Endodermal cell (in vitro differentiated cells): ENCODE measurements around the gene ATP1A2. TPM values are rescaled to one million over a fixed set of nuclear protein-coding genes. Genes with fewer than 3 reads are reported as not detected.

Experiments
- DNase-seq: peaks from one replicate; pipeline ENCODE4 v3.0.0-alpha.2; 2017
- H3K27ac ChIP-seq: 2 replicates; pipeline ENCODE4 v1.5.1; 2013; ENCODE audit warnings: mild to moderate bottlenecking, low read depth, low read length, moderate library complexity
- H3K27me3 ChIP-seq: 2 replicates; pipeline ENCODE4 v1.6.1; 2013; ENCODE audit warnings: mild to moderate bottlenecking, low read length, moderate library complexity; ENCODE audit not compliant: insufficient read depth, control insufficient read depth, poor library complexity, severe bottlenecking
- H3K36me3 ChIP-seq: 2 replicates; pipeline ENCODE4 v1.7.0; 2013; ENCODE audit warnings: mild to moderate bottlenecking, low read length, moderate library complexity; ENCODE audit not compliant: control insufficient read depth, insufficient read depth
- H3K4me1 ChIP-seq: one replicate; pipeline ENCODE4 v1.7.0; 2013; ENCODE audit warnings: low read length; ENCODE audit not compliant: control insufficient read depth, insufficient read depth
- H3K4me3 ChIP-seq: 2 replicates; pipeline ENCODE4 v1.5.1; 2013; ENCODE audit warnings: mild to moderate bottlenecking, low read length, moderate library complexity
- H3K9ac ChIP-seq: 2 replicates; pipeline ENCODE4 v1.6.1; 2013; ENCODE audit warnings: mild to moderate bottlenecking, low read length, moderate library complexity; ENCODE audit not compliant: poor library complexity, severe bottlenecking; ENCODE audit errors: extremely low read depth
- H3K9me3 ChIP-seq: 2 replicates; pipeline ENCODE4 v1.6.1; 2013; ENCODE audit warnings: mild to moderate bottlenecking, low read length, moderate library complexity; ENCODE audit not compliant: control insufficient read depth
- H3K27ac Mint-ChIP-seq: 2 replicates; pipeline ENCODE4 v1.8.0; 2020; ENCODE audit warnings: mixed read lengths
- H3K27me3 Mint-ChIP-seq: 2 replicates; pipeline ENCODE4 v1.8.0; 2021; ENCODE audit warnings: mild to moderate bottlenecking, mixed read lengths; ENCODE audit not compliant: insufficient read depth
- H3K36me3 Mint-ChIP-seq: 2 replicates; pipeline ENCODE4 v1.8.0; 2020; ENCODE audit warnings: low read depth, mixed read lengths
- H3K4me1 Mint-ChIP-seq: 2 replicates; pipeline ENCODE4 v1.8.0; 2020; ENCODE audit warnings: mixed read lengths
- H3K4me3 Mint-ChIP-seq: 2 replicates; pipeline ENCODE4 v1.8.0; 2020; ENCODE audit warnings: mild to moderate bottlenecking, moderate library complexity, mixed read lengths
- H3K9me3 Mint-ChIP-seq: 2 replicates; pipeline ENCODE4 v1.8.0; 2020; ENCODE audit warnings: mild to moderate bottlenecking, mixed read lengths
- WGBS, 2 experiments: methylation state at CpG; one replicate each; pipeline versions ENCODE4 v1.1.5 to v1.1.7; 2013; ENCODE audit warnings: missing lambda C conversion rate in 2 of 2, mixed read lengths in 1 of 2; ENCODE audit not compliant: insufficient coverage in 1 of 2, insufficient read length in 1 of 2; 5-methylcytosine and 5-hydroxymethylcytosine counted together
- total RNA-seq, 2 donors: library from RNA; stranded (reverse); fragmentation: NEBNext Ultra II Directional in 1 of 2; extraction: Animal tissue kit (Norgen Biotek cat#: 25700) in 1 of 2; gene quantifications; 2 replicates in 1 of 2; 3 replicates in 1 of 2; pipeline ENCODE4 v1.2.1, GENCODE V29; 2021
- TF ChIP-seq, protein P1 (sequence below): fragments of 200-600 bp; sonication (generic); conservative IDR thresholded peaks from 2 replicates; pipeline ENCODE4 v1.5.0; 2021; ENCODE audit warnings: antibody characterized with exemption, mild to moderate bottlenecking

Gene ATP1A2
- total RNA-seq, 2 donors from 2014 or later, result 3.0 to 3.2 TPM

DNA sequence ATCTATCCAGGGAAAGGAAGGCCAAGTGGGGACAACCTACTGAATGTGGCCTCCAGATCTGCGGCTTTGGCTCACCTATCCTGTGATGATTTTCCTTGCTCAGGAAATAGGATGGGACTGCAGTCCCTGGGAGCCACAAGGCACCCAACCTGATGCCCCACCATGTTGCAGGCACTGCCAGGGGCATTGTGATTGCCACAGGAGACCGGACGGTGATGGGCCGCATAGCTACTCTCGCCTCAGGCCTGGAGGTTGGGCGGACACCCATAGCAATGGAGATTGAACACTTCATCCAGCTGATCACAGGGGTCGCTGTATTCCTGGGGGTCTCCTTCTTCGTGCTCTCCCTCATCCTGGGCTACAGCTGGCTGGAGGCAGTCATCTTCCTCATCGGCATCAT lies 11.8 kb downstream of the ATP1A2 start:
- 95 to 98% methylated on average over 7 to 9 of the region's 9 CpGs for WGBS, 2 experiments
- Mint-ChIP-seq H3K4me1 (no peaks in the 10 kb centered on the region), H3K36me3 (no peaks in the 10 kb centered on the region), H3K4me3 (no peak overlapping the region), H3K27me3 (no peaks in the 10 kb centered on the region), H3K9me3 (no peaks in the 10 kb centered on the region), H3K27ac (no peak overlapping the region)
- H3K36me3 ChIP-seq, result no peaks in the 10 kb centered on the region
- TF ChIP-seq, protein P1, sequence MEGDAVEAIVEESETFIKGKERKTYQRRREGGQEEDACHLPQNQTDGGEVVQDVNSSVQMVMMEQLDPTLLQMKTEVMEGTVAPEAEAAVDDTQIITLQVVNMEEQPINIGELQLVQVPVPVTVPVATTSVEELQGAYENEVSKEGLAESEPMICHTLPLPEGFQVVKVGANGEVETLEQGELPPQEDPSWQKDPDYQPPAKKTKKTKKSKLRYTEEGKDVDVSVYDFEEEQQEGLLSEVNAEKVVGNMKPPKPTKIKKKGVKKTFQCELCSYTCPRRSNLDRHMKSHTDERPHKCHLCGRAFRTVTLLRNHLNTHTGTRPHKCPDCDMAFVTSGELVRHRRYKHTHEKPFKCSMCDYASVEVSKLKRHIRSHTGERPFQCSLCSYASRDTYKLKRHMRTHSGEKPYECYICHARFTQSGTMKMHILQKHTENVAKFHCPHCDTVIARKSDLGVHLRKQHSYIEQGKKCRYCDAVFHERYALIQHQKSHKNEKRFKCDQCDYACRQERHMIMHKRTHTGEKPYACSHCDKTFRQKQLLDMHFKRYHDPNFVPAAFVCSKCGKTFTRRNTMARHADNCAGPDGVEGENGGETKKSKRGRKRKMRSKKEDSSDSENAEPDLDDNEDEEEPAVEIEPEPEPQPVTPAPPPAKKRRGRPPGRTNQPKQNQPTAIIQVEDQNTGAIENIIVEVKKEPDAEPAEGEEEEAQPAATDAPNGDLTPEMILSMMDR, result no peak
- H3K27ac ChIP-seq, result no peak overlapping the region
- H3K9me3 ChIP-seq, result no peaks in the 10 kb centered on the region
- DNase-seq, result no peak
- H3K9ac ChIP-seq, result no peak overlapping the region
- no peaks in the 10 kb centered on the region for H3K27me3 ChIP-seq
- no peak overlapping the region for H3K4me3 ChIP-seq
- H3K4me1 ChIP-seq, result no peaks in the 10 kb centered on the region

DNA sequence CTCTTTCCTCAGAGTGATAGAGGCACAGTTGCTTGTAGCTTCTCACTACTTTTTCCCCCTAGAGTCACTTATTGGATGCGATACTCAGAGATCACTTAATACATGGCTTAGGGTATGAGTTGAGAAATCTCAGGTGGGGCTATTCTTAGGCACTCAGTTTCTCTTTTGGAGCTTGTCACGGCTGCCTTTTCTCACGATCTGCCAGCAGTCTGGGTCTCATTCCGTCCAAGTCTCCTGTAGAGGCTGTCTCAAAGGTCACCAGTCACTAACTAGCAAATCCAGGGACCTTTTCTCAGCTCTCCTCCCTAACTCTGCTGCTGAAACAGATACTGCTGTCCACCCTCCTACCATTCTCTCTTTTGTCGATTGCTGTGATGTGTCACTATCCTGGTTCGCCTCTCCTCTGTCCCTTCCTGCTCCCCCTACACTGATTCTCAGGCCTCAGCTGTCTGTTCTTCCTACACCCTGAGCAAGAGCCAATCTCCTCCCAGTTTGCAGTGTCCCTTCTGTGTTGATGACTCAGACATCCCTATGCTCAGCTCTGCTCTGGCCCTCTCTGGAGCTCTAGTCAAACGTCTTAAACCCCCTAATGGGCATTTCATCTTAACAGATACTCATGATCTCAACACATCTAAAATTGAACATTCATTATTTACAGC lies 12.4 kb downstream of the ATP1A2 start:
- TF ChIP-seq, protein P1, result no peak

DNA sequence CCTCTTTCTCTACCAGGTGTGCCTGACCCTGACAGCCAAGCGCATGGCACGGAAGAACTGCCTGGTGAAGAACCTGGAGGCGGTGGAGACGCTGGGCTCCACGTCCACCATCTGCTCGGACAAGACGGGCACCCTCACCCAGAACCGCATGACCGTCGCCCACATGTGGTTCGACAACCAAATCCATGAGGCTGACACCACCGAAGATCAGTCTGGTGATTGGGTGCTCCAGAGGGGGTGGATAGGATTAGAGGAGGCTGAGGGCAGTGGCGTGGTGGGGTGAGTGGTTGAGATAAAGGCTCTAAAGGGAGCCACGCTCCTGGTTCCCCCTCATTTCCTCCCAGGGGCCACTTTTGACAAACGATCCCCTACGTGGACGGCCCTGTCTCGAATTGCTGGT lies 13.1 kb downstream of the ATP1A2 start:
- Mint-ChIP-seq H3K4me1 (no peaks in the 10 kb centered on the region), H3K36me3 (no peaks in the 10 kb centered on the region), H3K4me3 (no peak overlapping the region), H3K27me3 (no peaks in the 10 kb centered on the region), H3K27ac (no peak overlapping the region), H3K9me3 (no peaks in the 10 kb centered on the region)
- H3K9ac ChIP-seq, result no peak overlapping the region
- no peak overlapping the region for H3K27ac ChIP-seq
- H3K36me3 ChIP-seq, result no peaks in the 10 kb centered on the region
- TF ChIP-seq, protein P1, result no peak
- DNase-seq, result no peak
- WGBS, 2 experiments, result 91 to 100% methylated on average over 7 to 18 of the region's 18 CpGs
- H3K4me3 ChIP-seq, result no peak overlapping the region
- H3K4me1 ChIP-seq, result no peaks in the 10 kb centered on the region
- H3K9me3 ChIP-seq, result no peaks in the 10 kb centered on the region
- no peaks in the 10 kb centered on the region for H3K27me3 ChIP-seq

More for the DNA sequence above, 12.4 kb downstream of the ATP1A2 start:
- Histone ChIP-seq H3K9me3 (no peaks in the 10 kb centered on the region), H3K36me3 (no peaks in the 10 kb centered on the region), H3K4me3 (no peak overlapping the region), H3K9ac (no peak overlapping the region), H3K27me3 (no peaks in the 10 kb centered on the region), H3K4me1 (no peaks in the 10 kb centered on the region), H3K27ac (no peak overlapping the region)
- H3K27me3 Mint-ChIP-seq, result no peaks in the 10 kb centered on the region
- no peaks in the 10 kb centered on the region for H3K4me1 Mint-ChIP-seq
- WGBS, 2 experiments, result 87 to 91% methylated on average over 7 of the region's 7 CpGs
- H3K9me3 Mint-ChIP-seq, result no peaks in the 10 kb centered on the region
- H3K36me3 Mint-ChIP-seq, result no peaks in the 10 kb centered on the region
- no peak overlapping the region for H3K27ac Mint-ChIP-seq
- H3K4me3 Mint-ChIP-seq, result no peak overlapping the region
- DNase-seq, result no peak
